OCI-LY1 (cell line): ENCODE results near the gene ZSWIM9.

Experiments
- H2AFZ ChIP-seq: fragments of 200-600 bp; sonication (generic), shearing (Covaris generic); 2 replicates; pipeline ENCODE4 v1.6.0; 2014; ENCODE audit warnings: antibody characterized with exemption, mild to moderate bottlenecking, low read length
- H3F3A ChIP-seq: fragments of 200-600 bp; sonication (generic), shearing (Covaris generic); 2 replicates; pipeline ENCODE4 v1.6.0; 2014; ENCODE audit warnings: mild to moderate bottlenecking, antibody characterized with exemption, low read length, moderate library complexity; ENCODE audit not compliant: insufficient read depth
- H3K27ac ChIP-seq: fragments of 200-600 bp; sonication (generic); 2 replicates; pipeline ENCODE4 v1.5.1; 2014; ENCODE audit warnings: low read length, mixed run types, mild to moderate bottlenecking, low read depth; ENCODE audit not compliant: poor library complexity, severe bottlenecking
- H3K27me3 ChIP-seq: fragments of 200-600 bp; sonication (generic); 2 replicates; pipeline ENCODE4 v1.6.0; 2014; ENCODE audit warnings: antibody characterized with exemption, mild to moderate bottlenecking, low read length, moderate library complexity; ENCODE audit not compliant: insufficient read depth
- H3K36me3 ChIP-seq: fragments of 200-600 bp; sonication (generic); 2 replicates; pipeline ENCODE4 v1.6.1; 2014; ENCODE audit warnings: mild to moderate bottlenecking, antibody characterized with exemption, low read length, moderate library complexity, mixed read lengths; ENCODE audit not compliant: insufficient read depth
- H3K4me1 ChIP-seq: fragments of 200-600 bp; sonication (generic); 2 replicates; pipeline ENCODE4 v1.5.1; 2014; ENCODE audit warnings: mild to moderate bottlenecking, low read length, moderate library complexity; ENCODE audit not compliant: insufficient read depth, severe bottlenecking
- H3K4me2 ChIP-seq: fragments of 200-600 bp; sonication (generic), shearing (Covaris generic); 2 replicates; pipeline ENCODE4 v1.6.1; 2014; ENCODE audit warnings: low read length
- H3K4me3 ChIP-seq: fragments of 200-600 bp; sonication (generic); 2 replicates; pipeline ENCODE4 v1.5.1; 2014; ENCODE audit warnings: low read length, low read depth, mild to moderate bottlenecking, mixed read lengths; ENCODE audit not compliant: poor library complexity, severe bottlenecking
- H3K79me2 ChIP-seq: fragments of 200-600 bp; shearing (Covaris generic); 2 replicates; pipeline ENCODE4 v1.6.1; 2016; ENCODE audit warnings: mixed run types, low read length, mixed read lengths; ENCODE audit not compliant: insufficient read depth
- H3K9ac ChIP-seq: fragments of 200-600 bp; sonication (generic), shearing (Covaris generic); 2 replicates; pipeline ENCODE4 v1.6.1; 2014; ENCODE audit warnings: mild to moderate bottlenecking, low read length, mixed read lengths
- H3K9me2 ChIP-seq: fragments of 200-600 bp; sonication (generic), shearing (Covaris generic); 2 replicates; pipeline ENCODE4 v1.6.1; 2014; ENCODE audit warnings: low read depth, mild to moderate bottlenecking, low read length, mixed read lengths
- H3K9me3 ChIP-seq: fragments of 200-600 bp; shearing (Covaris generic); 2 replicates; pipeline ENCODE4 v1.6.1; 2014; ENCODE audit warnings: low read length, mixed read lengths
- H4K20me1 ChIP-seq: fragments of 200-600 bp; sonication (generic), shearing (Covaris generic); 2 replicates; pipeline ENCODE4 v1.6.0; 2016; ENCODE audit warnings: mild to moderate bottlenecking, low read length; ENCODE audit not compliant: insufficient read depth
- CTCF ChIP-seq: fragments of 200-600 bp; sonication (generic), shearing (Covaris generic); IDR thresholded peaks from 2 replicates; pipeline ENCODE4 v1.5.1; 2017; ENCODE audit warnings: mild to moderate bottlenecking, antibody characterized with exemption, low read length, moderate library complexity, mixed read lengths
- EZH2 ChIP-seq: fragments of 200-600 bp; sonication (generic), shearing (Covaris generic); IDR thresholded peaks from 2 replicates; pipeline ENCODE4 v1.8.0; 2017; ENCODE audit warnings: borderline replicate concordance, mixed run types, mild to moderate bottlenecking, antibody characterized with exemption, low read length, moderate library complexity, mixed read lengths

The ZSWIM9 gene

DNA sequence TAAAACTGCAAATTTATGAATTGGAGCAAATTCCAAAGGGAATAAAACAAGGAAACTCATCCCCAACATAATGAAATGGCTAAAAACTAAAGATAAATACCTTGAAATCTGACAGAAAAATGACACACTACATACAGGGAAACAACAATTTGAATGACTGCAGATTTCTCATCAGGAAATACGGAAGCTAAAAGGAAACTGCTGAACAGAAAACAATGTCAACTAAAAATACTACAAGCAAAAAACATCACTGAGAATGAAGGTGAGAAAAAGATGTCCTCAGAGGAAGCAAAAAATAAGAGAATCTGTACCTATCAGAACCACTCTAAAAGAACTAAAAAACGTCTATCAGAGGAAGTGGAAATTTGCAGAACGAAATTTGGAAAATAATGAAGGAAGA is 39.5 kb downstream of the ZSWIM9 start:
- H4K20me1 ChIP-seq = no peaks in the 10 kb centered on the region
- H3K9ac ChIP-seq = no peak overlapping the region
- TF ChIP-seq CTCF (no peak), EZH2 (no peak)

GRCh38 chr19:48213959-48214358 is 43.5 kb downstream of the ZSWIM9 start:
- no peaks in the 10 kb centered on the region for H4K20me1 ChIP-seq
- H3K9me3 ChIP-seq = no peaks in the 10 kb centered on the region
- TF ChIP-seq EZH2 = no peak
- no peak for TF ChIP-seq CTCF
- H3K4me2 ChIP-seq = no peak overlapping the region
- H3F3A ChIP-seq = no peaks in the 10 kb centered on the region
- H3K4me3 ChIP-seq = no peak overlapping the region
- H2AFZ ChIP-seq = no peak overlapping the region
- no peak overlapping the region for H3K9ac ChIP-seq
- no peak overlapping the region for H3K27ac ChIP-seq
- H3K79me2 ChIP-seq = no peaks in the 10 kb centered on the region
- no peaks in the 10 kb centered on the region for H3K4me1 ChIP-seq
- H3K27me3 ChIP-seq = no peaks in the 10 kb centered on the region
- peaks cover 53% of the 10 kb centered on the region; the same call in 1 of the 2 replicates for H3K36me3 ChIP-seq
- no peaks in the 10 kb centered on the region for H3K9me2 ChIP-seq

More for the DNA sequence above, 39.5 kb downstream of the ZSWIM9 start:
- Histone ChIP-seq H2AFZ (no peak overlapping the region), H3K27ac (no peak overlapping the region), H3K9me3 (no peaks in the 10 kb centered on the region), H3K4me3 (no peak overlapping the region), H3F3A (no peaks in the 10 kb centered on the region), H3K27me3 (no peaks in the 10 kb centered on the region), H3K4me2 (no peak overlapping the region), H3K36me3 (peaks cover 38% of the 10 kb centered on the region; the same call in 1 of the 2 replicates), H3K9me2 (no peaks in the 10 kb centered on the region), H3K79me2 (no peaks in the 10 kb centered on the region), H3K4me1 (peaks cover 2% of the 10 kb centered on the region)

DNA sequence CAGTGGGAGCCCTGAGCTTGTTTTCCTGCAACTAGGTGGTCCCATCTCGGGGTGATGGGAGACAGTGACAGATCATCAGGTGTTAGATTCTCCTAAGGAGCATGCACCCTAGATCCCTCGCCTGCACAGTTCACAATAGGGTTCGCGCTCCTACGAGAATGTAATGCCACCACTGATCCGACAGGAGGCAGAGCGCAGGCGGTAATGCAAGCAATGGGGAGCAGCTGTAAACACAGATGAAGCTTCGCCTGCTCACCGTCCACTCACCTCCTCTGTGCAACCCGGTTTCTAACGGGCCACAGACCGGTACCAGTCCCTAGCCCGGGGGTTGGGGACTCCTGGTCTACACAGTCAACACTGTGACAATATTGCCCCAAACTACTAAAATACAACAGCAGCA is 46.5 kb downstream of the ZSWIM9 start:
- H3K4me3 ChIP-seq = no peak overlapping the region
- no peak overlapping the region for H3K27ac ChIP-seq
- TF ChIP-seq CTCF (no peak), EZH2 (no peak)
- no peak overlapping the region for H3K9ac ChIP-seq
- H3K4me2 ChIP-seq = no peak overlapping the region
- peaks cover 57% of the 10 kb centered on the region; the same call in 1 of the 2 replicates for H3K36me3 ChIP-seq
- no peaks in the 10 kb centered on the region for H3K27me3 ChIP-seq
- H3K4me1 ChIP-seq = no peaks in the 10 kb centered on the region
- no peak overlapping the region for H2AFZ ChIP-seq
- no peaks in the 10 kb centered on the region for H4K20me1 ChIP-seq
- no peaks in the 10 kb centered on the region; the same call in 1 of the 2 replicates for H3F3A ChIP-seq
- no peaks in the 10 kb centered on the region for H3K79me2 ChIP-seq
- no peaks in the 10 kb centered on the region for H3K9me3 ChIP-seq
- H3K9me2 ChIP-seq = no peaks in the 10 kb centered on the region
